Measurements from ENCODE around the gene TTN. TPM values are rescaled to one million over a fixed set of nuclear protein-coding genes. Genes with fewer than 3 reads are reported as not detected.

TTN gene
- total RNA-seq, 1 donor from 2014 or later, result 1.3 TPM

- Histone ChIP-seq H3K27me3 (no peaks in the 10 kb centered on the region), H3K79me2 (ENCODE audit: low read depth) (peaks cover 47% of the 10 kb centered on the region), H2AFZ (replicated peaks) (peak overlapping the region; percentile 57), H3K27ac (peak overlapping the region; percentile 62), H3K9me3 (ENCODE audit: low read depth) (no peaks in the 10 kb centered on the region), H4K20me1 (ENCODE audit: low read depth) (peaks cover under 1% of the 10 kb centered on the region), H3K4me1 (peaks cover 5% of the 10 kb centered on the region), H3K4me3 (peak overlapping the region; percentile 81), H3K4me2 (peak overlapping the region; percentile 82), H3K9ac (peak overlapping the region; percentile 58), H3F3A (ENCODE audit: low read depth) (no peaks in the 10 kb centered on the region), H3K36me3 (no peaks in the 10 kb centered on the region)
- TF ChIP-seq CTCF (IDR thresholded peaks at IDR 0.05), result peak; percentile 78
- no peak for TF ChIP-seq EZH2phosphoT487 (IDR thresholded peaks at IDR 0.05)
- peak; percentile 31 for TF ChIP-seq EZH2 (IDR thresholded peaks at IDR 0.05)
- H3K36me3 Mint-ChIP-seq, result peaks cover 13% of the 10 kb centered on the region
- H3K4me3 Mint-ChIP-seq, result peak overlapping the region; percentile 99
- H3K4me1 Mint-ChIP-seq, result peaks cover 11% of the 10 kb centered on the region
- H3K27me3 Mint-ChIP-seq (ENCODE audit: insufficient read depth, low read depth), result peaks cover 3% of the 10 kb centered on the region
- DNase-seq (ENCODE audit: low spot score), result peak; percentile 93
- H3K9me3 Mint-ChIP-seq, result peaks cover 6% of the 10 kb centered on the region
- H3K27ac Mint-ChIP-seq, result peak overlapping the region; percentile 97
Observed at GRCh38 chr2:178522950-178523595, 284.1 kb downstream of the TTN start.

GRCh38 chr2:178521304-178522150 lies 285.7 kb downstream of the TTN start:
- Histone ChIP-seq H4K20me1 (ENCODE audit: low read depth) (no peaks in the 10 kb centered on the region), H3K9me3 (ENCODE audit: low read depth) (no peaks in the 10 kb centered on the region), H3K79me2 (ENCODE audit: low read depth) (peaks cover 31% of the 10 kb centered on the region), H3F3A (ENCODE audit: low read depth) (no peaks in the 10 kb centered on the region), H3K4me2 (no peak overlapping the region), H3K4me1 (peaks cover 5% of the 10 kb centered on the region), H3K4me3 (no peak overlapping the region), H3K36me3 (no peaks in the 10 kb centered on the region), H2AFZ (replicated peaks) (no peak overlapping the region), H3K27ac (no peak overlapping the region), H3K9ac (no peak overlapping the region), H3K27me3 (no peaks in the 10 kb centered on the region)
- Mint-ChIP-seq H3K9me3 (peaks cover 6% of the 10 kb centered on the region), H3K27me3 (ENCODE audit: insufficient read depth, low read depth) (peaks cover 3% of the 10 kb centered on the region), H3K4me1 (peaks cover 11% of the 10 kb centered on the region), H3K4me3 (no peak overlapping the region), H3K36me3 (peaks cover 9% of the 10 kb centered on the region), H3K27ac (no peak overlapping the region)
- TF ChIP-seq EZH2phosphoT487 (IDR thresholded peaks at IDR 0.05), result no peak
- TF ChIP-seq CTCF (IDR thresholded peaks at IDR 0.05), result no peak
- TF ChIP-seq EZH2 (IDR thresholded peaks at IDR 0.05), result no peak
- no peak for DNase-seq (ENCODE audit: low spot score)

- Mint-ChIP-seq H3K27ac (no peak overlapping the region), H3K27me3 (ENCODE audit: insufficient read depth, low read depth) (peaks cover 5% of the 10 kb centered on the region), H3K4me3 (no peak overlapping the region), H3K36me3 (peaks cover 14% of the 10 kb centered on the region), H3K9me3 (peaks cover 5% of the 10 kb centered on the region), H3K4me1 (peaks cover 7% of the 10 kb centered on the region)
- Histone ChIP-seq H3K79me2 (ENCODE audit: low read depth) (no peaks in the 10 kb centered on the region), H3F3A (ENCODE audit: low read depth) (peaks cover 8% of the 10 kb centered on the region), H3K4me1 (peaks cover 8% of the 10 kb centered on the region), H3K27me3 (no peaks in the 10 kb centered on the region), H2AFZ (replicated peaks) (no peak overlapping the region), H3K4me2 (no peak overlapping the region), H3K36me3 (no peaks in the 10 kb centered on the region), H3K9ac (no peak overlapping the region), H3K9me3 (ENCODE audit: low read depth) (no peaks in the 10 kb centered on the region), H3K27ac (no peak overlapping the region), H4K20me1 (ENCODE audit: low read depth) (no peaks in the 10 kb centered on the region), H3K4me3 (no peak overlapping the region)
- DNase-seq (ENCODE audit: low spot score), result no peak
- TF ChIP-seq EZH2 (IDR thresholded peaks at IDR 0.05) (no peak), CTCF (IDR thresholded peaks at IDR 0.05) (no peak), EZH2phosphoT487 (IDR thresholded peaks at IDR 0.05) (no peak)
Observed at GRCh38 chr2:178517496-178517895, 289.7 kb downstream of the TTN start.
